GM12875 (cell line): ENCODE data around the gene EAPP.
"Not testable (repeated sequence)": the region's sequence is repeated elsewhere in the genome, so short reads cannot be mapped to it uniquely, and the experiment has no call there.

Experiments used
- H3K4me3 ChIP-seq: one replicate; pipeline ENCODE4 v1.5.1; 2011; ENCODE audit warnings: low read depth, low read length, control low read depth
- CTCF ChIP-seq: IDR thresholded peaks from 2 replicates; pipeline ENCODE4 v1.5.1; 2011; ENCODE audit warnings: low read depth, mild to moderate bottlenecking, control low read depth, inconsistent platforms, low read length, moderate library complexity, borderline replicate concordance; ENCODE audit not compliant: insufficient read depth

Gene EAPP

GRCh38 chr14:34507884-34508283, 31.6 kb downstream of the EAPP start:
- no peak overlapping the region for H3K4me3 ChIP-seq
- TF ChIP-seq CTCF = no peak

- H3K4me3 ChIP-seq = no peak overlapping the region
- no peak for TF ChIP-seq CTCF
Observed at GRCh38 chr14:34507459-34507858, 32.0 kb downstream of the EAPP start.

- H3K4me3 ChIP-seq = not testable (repeated sequence)
Observed at GRCh38 chr14:34505124-34505491, 34.4 kb downstream of the EAPP start.

- H3K4me3 ChIP-seq = not testable (repeated sequence)
Observed at GRCh38 chr14:34504027-34504426, 35.5 kb downstream of the EAPP start.

- no peak for TF ChIP-seq CTCF
- no peak overlapping the region for H3K4me3 ChIP-seq
Observed at GRCh38 chr14:34502545-34503225, 36.8 kb downstream of the EAPP start.

GRCh38 chr14:34502001-34502400, 37.5 kb downstream of the EAPP start:
- H3K4me3 ChIP-seq = no peak overlapping the region
- no peak for TF ChIP-seq CTCF

GRCh38 chr14:34501004-34501580, 38.4 kb downstream of the EAPP start:
- H3K4me3 ChIP-seq = no peak overlapping the region
- TF ChIP-seq CTCF = no peak

- TF ChIP-seq CTCF = no peak; the same call in 1 of the 2 replicates
- no peak overlapping the region for H3K4me3 ChIP-seq
Observed at GRCh38 chr14:34498684-34499412, 40.7 kb downstream of the EAPP start.
